GM12878 (cell line): ENCODE measurements around the gene NEGR1. TPM values are rescaled to one million over a fixed set of nuclear protein-coding genes. Genes with fewer than 3 reads are reported as not detected.

Experiments used
- ATAC-seq: fragments of 200-7000 bp; cut with Tn5 transposase; 3 replicates; pipeline ENCODE4 v1.9.1; 2020; ENCODE audit warnings: mild to moderate bottlenecking, moderate library complexity
- BruUV-seq: library from RNA; stranded (reverse); fragments of 400-500 nt; replicated peaks from 2 replicates; lab custom pipeline; 2021; lab: Mats Ljungman, UMichigan
- CTCF ChIA-PET: fragments of 300-600 bp; sonication (Branson Sonifier 250); formaldehyde crosslinking; extraction: SDS; loops from one replicate; lab custom pipeline; 2021; ENCODE audit warnings: inconsistent platforms; lab: Yijun Ruan, JAX
- POLR2A ChIA-PET: fragments of 350-600 bp; formaldehyde crosslinking; extraction: SDS; loops from one replicate; lab custom pipeline; 2021; ENCODE audit warnings: inconsistent platforms; lab: Charles Lee
- RAD21 ChIA-PET: fragments of 300-600 bp; sonication (Branson Sonifier 250); formaldehyde crosslinking; loops from one replicate; lab custom pipeline; 2023; ENCODE audit warnings: antibody characterized with exemption; ENCODE audit not compliant: unreplicated experiment; lab: Charles Lee
- SMC1A ChIA-PET: fragments of 300-600 bp; sonication (Branson Sonifier 250); formaldehyde crosslinking; loops from one replicate; lab custom pipeline; 2023; ENCODE audit not compliant: unreplicated experiment, uncharacterized antibody; lab: Charles Lee
- DNase-seq: peaks from one replicate; pipeline ENCODE4 v3.0.0-alpha.2; 2011; ENCODE audit warnings: low read depth, low spot score
- FAIRE-seq: peaks from 3 replicates; lab custom pipeline; 2011; peaks lifted over from hg19 to GRCh38; lab: Jason Lieb, UNC
- H2AFZ ChIP-seq: 2 replicates; pipeline ENCODE4 v1.6.0; 2011; ENCODE audit warnings: low read depth, low read length, control low read depth; ENCODE audit not compliant: control insufficient read depth
- H3K27ac ChIP-seq: 2 replicates; pipeline ENCODE4 v1.5.1; 2011; ENCODE audit warnings: control low read depth; ENCODE audit not compliant: control insufficient read depth, insufficient read depth
- H3K27me3 ChIP-seq, 2 experiments: replicated peaks in 1 of 2; 2 replicates each; pipeline versions ENCODE4 v1.6.0 to v1.6.1; 2011; ENCODE audit warnings: low read length in 1 of 2; ENCODE audit not compliant: control insufficient read depth in 2 of 2, insufficient read depth in 2 of 2
- H3K36me3 ChIP-seq, 2 experiments: 2 replicates each; pipeline ENCODE4 v1.5.1; 2011; ENCODE audit warnings: low read length in 1 of 2; ENCODE audit not compliant: control insufficient read depth in 2 of 2, insufficient read depth in 2 of 2
- H3K4me1 ChIP-seq: 2 replicates; pipeline ENCODE4 v1.6.1; 2011; ENCODE audit warnings: mild to moderate bottlenecking, low read length, moderate library complexity, mixed read lengths; ENCODE audit not compliant: control insufficient read depth, insufficient read depth
- H3K4me2 ChIP-seq: 2 replicates; pipeline ENCODE4 v1.6.0; 2011; ENCODE audit warnings: control low read depth; ENCODE audit not compliant: control insufficient read depth, insufficient read depth
- H3K4me3 ChIP-seq: fragments of 200-600 bp; sonication (generic); 2 replicates; pipeline ENCODE4 v1.5.1; 2016
- H3K79me2 ChIP-seq: 2 replicates; pipeline ENCODE4 v1.6.0; 2011; ENCODE audit warnings: low read length; ENCODE audit not compliant: control insufficient read depth, insufficient read depth
- H3K9ac ChIP-seq: 2 replicates; pipeline ENCODE4 v1.8.0; 2011; ENCODE audit warnings: low read length, control low read depth, mixed read lengths; ENCODE audit not compliant: control insufficient read depth, insufficient read depth
- H3K9me3 ChIP-seq: replicated peaks from 3 replicates; pipeline ENCODE4 v1.5.1; 2011; ENCODE audit warnings: mild to moderate bottlenecking, low read length; ENCODE audit not compliant: control insufficient read depth, insufficient read depth
- H4K20me1 ChIP-seq: 2 replicates; pipeline ENCODE4 v1.6.0; 2011; ENCODE audit not compliant: control insufficient read depth, insufficient read depth
- BMI1 ChIP-seq: fragments of 450-650 bp; IDR thresholded peaks from 2 replicates; pipeline ENCODE4 v1.6.1; 2016; ENCODE audit warnings: mild to moderate bottlenecking, moderate library complexity, borderline replicate concordance
- CBX3 ChIP-seq: fragments of 200-600 bp; sonication (generic); IDR thresholded peaks from 2 replicates; pipeline ENCODE4 v1.6.1; 2016; ENCODE audit warnings: low read depth, borderline replicate concordance
- FOS ChIP-seq: IDR thresholded peaks from 3 replicates; pipeline ENCODE4 v1.6.1; 2011; ENCODE audit warnings: borderline replicate concordance; ENCODE audit not compliant: insufficient read length; ENCODE audit errors: extremely low read depth
- NFXL1 ChIP-seq: fragments of 450-650 bp; IDR thresholded peaks from 2 replicates; pipeline ENCODE4 v1.6.1; 2017; ENCODE audit warnings: antibody characterized with exemption, mild to moderate bottlenecking, borderline replicate concordance
- NR2C1 ChIP-seq: fragments of 450-650 bp; IDR thresholded peaks from 2 replicates; pipeline ENCODE4 v1.6.1; 2017; ENCODE audit warnings: antibody characterized with exemption, mild to moderate bottlenecking, moderate library complexity
- NR2C2 ChIP-seq: IDR thresholded peaks from 2 replicates; pipeline ENCODE4 v1.6.1; 2011; ENCODE audit warnings: borderline replicate concordance, low read depth; ENCODE audit not compliant: control insufficient read depth, insufficient read length
- POLR2AphosphoS2 ChIP-seq: IDR thresholded peaks from 2 replicates; pipeline ENCODE4 v1.6.1; 2011; ENCODE audit warnings: low read depth, mild to moderate bottlenecking, low read length, improper control_type of control experiment, moderate library complexity
- POLR2AphosphoS5 ChIP-seq: IDR thresholded peaks from 2 replicates; pipeline ENCODE4 v1.6.1; 2011; ENCODE audit warnings: mild to moderate bottlenecking, low read length, inconsistent platforms
- RAD21 ChIP-seq: IDR thresholded peaks from 2 replicates; pipeline ENCODE4 v1.6.1; 2011; ENCODE audit warnings: mild to moderate bottlenecking, low read depth, low read length, moderate library complexity; ENCODE audit not compliant: insufficient read depth
- WRNIP1 ChIP-seq: IDR thresholded peaks from 2 replicates; pipeline ENCODE4 v1.6.1; 2011; ENCODE audit warnings: low read depth, low read length, improper control_type of control experiment, borderline replicate concordance
- ZNF217 ChIP-seq: fragments of 450-650 bp; IDR thresholded peaks from 2 replicates; pipeline ENCODE4 v1.6.1; 2017; ENCODE audit warnings: antibody characterized with exemption, mild to moderate bottlenecking
- WGBS: methylation state at CpG from one replicate; pipeline ENCODE4 v1.1.6; 2016; ENCODE audit warnings: low lambda C conversion rate; ENCODE audit not compliant: insufficient replicate concordance, insufficient coverage; ENCODE audit errors: missing lambda C conversion rate; 5-methylcytosine and 5-hydroxymethylcytosine counted together
- in situ Hi-C: fragments of 300-500 bp; cut with MboI; formaldehyde crosslinking; loops from 9 replicates; pipeline ENCODE4 v1.14.3; 2018; ENCODE audit warnings: mixed read lengths
- intact Hi-C: fragments of 100-400 bp; cut with micrococcal nuclease; formaldehyde crosslinking; loops from one replicate; pipeline ENCODE4 v1.14.2; 2022; ENCODE audit not compliant: unreplicated experiment
- polyA plus RNA-seq, 11 experiments: library from polyadenylated mRNA; depleted of rRNA in 4 of 11; unstranded in 6 of 11; stranded (reverse) in 5 of 11; fragments of >200 nt; fragmentation: Nextera tagmentation in 4 of 11; fragmentation: Illumina TruSeq in 1 of 11; extraction: Ambion mirVana in 4 of 11; extraction: Trizol in 1 of 11; gene quantifications; 1 replicate in 1 of 11; 2 replicates in 10 of 11; pipeline versions ENCODE4 v1.2.1 to v1.2.3, GENCODE V29; 2011 to 2016; ENCODE audit warnings: inconsistent platforms in 2 of 11, missing spikeins in 2 of 11, low read depth in 1 of 11
- total RNA-seq, 4 experiments: library from RNA; depleted of rRNA in 3 of 4; stranded (reverse); fragments of >200 nt in 3 of 4; fragmentation: Illumina TruSeq in 1 of 4; extraction: Trizol in 1 of 4; gene quantifications; 2 replicates each; pipeline versions ENCODE4 v1.2.1 to v1.2.3, GENCODE V29; 2013 to 2021
- TF ChIP-seq, protein P1 (sequence below): IDR thresholded peaks from 2 replicates; pipeline ENCODE4 v1.6.1; 2012; ENCODE audit warnings: mild to moderate bottlenecking, low read depth, low read length
- TF ChIP-seq, protein P2 (sequence below): fragments of 450-650 bp; IDR thresholded peaks from 2 replicates; pipeline ENCODE4 v1.6.1; 2018; ENCODE audit warnings: borderline replicate concordance, mild to moderate bottlenecking; ENCODE audit not compliant: partially characterized antibody

The NEGR1 gene
- total and polyA plus RNA-seq, 10 of the 15 experiments (the other 5 are each of a cell fraction or from before 2014, with no cell fraction given): under 0.01 to 0.03 (median 0.01) TPM; not detected in 7

GRCh38 chr1:71698186-71698585 lies 584.2 kb downstream of the NEGR1 start:
- in situ Hi-C loops (no loop called here), intact Hi-C loops (no loop called here)
- POLR2A ChIA-PET: no interaction called here
- Histone ChIP-seq H3K27me3 (no peaks in the 10 kb centered on the region), H2AFZ (no peak overlapping the region), H3K4me2 (no peak overlapping the region), H3K4me3 (no peak overlapping the region), H3K4me1 (no peaks in the 10 kb centered on the region), H3K9ac (no peak overlapping the region), H3K36me3 (no peaks in the 10 kb centered on the region), H3K79me2 (no peaks in the 10 kb centered on the region), H3K27ac (no peak overlapping the region), H3K9me3 (no peaks in the 10 kb centered on the region), H4K20me1 (no peaks in the 10 kb centered on the region)
- CTCF ChIA-PET: no interaction called here
- FAIRE-seq (no peak), DNase-seq (no peak), ATAC-seq (no peak)
- RAD21 ChIA-PET: no interaction called here
- TF ChIP-seq NR2C2: no peak
- BruUV-seq: no TSS peak
- 0% methylated on average over 1 of the region's 1 CpG for WGBS
- SMC1A ChIA-PET: no interaction called here

DNA sequence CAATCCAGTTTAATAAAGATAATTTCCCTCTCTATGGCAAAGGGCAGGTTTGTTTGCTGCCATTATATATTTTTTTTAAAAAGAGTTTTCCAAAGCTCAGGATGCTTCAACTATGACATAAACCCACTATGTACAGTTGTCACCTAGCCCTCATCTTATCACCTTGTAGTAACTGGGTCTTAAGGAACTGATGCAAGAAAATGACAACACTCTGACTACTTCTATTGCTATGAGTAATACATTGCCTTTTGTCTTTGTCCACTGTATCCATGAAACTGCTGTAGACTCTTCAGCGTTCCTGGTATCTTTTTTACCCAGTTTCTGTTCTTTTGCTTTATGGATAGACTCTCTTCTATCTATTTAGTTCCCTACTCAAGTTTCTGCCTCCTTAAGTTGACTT lies 586.5 kb downstream of the NEGR1 start:
- in situ Hi-C loops (no loop called here), intact Hi-C loops (no loop called here)
- ChIA-PET POLR2A (no interaction called here), SMC1A (no interaction called here), RAD21 (no interaction called here), CTCF (interaction anchor here (0.9 kb wide), 1 partner anchor 9 kb away, joined by 3 read pairs; no protein-coding TSS in a partner anchor)
- WGBS: 0% methylated on average over 1 of the region's 1 CpG
- Histone ChIP-seq H3K27me3 (no peaks in the 10 kb centered on the region), H3K36me3 (no peaks in the 10 kb centered on the region), H3K4me1 (no peaks in the 10 kb centered on the region), H4K20me1 (no peaks in the 10 kb centered on the region), H3K9me3 (no peaks in the 10 kb centered on the region), H3K27ac (no peak overlapping the region), H3K4me3 (no peak overlapping the region), H3K4me2 (no peak overlapping the region), H3K9ac (no peak overlapping the region), H2AFZ (no peak overlapping the region), H3K79me2 (no peaks in the 10 kb centered on the region)
- no peak for TF ChIP-seq RAD21
- TF ChIP-seq CBX3: no peak
- TF ChIP-seq, protein P1, sequence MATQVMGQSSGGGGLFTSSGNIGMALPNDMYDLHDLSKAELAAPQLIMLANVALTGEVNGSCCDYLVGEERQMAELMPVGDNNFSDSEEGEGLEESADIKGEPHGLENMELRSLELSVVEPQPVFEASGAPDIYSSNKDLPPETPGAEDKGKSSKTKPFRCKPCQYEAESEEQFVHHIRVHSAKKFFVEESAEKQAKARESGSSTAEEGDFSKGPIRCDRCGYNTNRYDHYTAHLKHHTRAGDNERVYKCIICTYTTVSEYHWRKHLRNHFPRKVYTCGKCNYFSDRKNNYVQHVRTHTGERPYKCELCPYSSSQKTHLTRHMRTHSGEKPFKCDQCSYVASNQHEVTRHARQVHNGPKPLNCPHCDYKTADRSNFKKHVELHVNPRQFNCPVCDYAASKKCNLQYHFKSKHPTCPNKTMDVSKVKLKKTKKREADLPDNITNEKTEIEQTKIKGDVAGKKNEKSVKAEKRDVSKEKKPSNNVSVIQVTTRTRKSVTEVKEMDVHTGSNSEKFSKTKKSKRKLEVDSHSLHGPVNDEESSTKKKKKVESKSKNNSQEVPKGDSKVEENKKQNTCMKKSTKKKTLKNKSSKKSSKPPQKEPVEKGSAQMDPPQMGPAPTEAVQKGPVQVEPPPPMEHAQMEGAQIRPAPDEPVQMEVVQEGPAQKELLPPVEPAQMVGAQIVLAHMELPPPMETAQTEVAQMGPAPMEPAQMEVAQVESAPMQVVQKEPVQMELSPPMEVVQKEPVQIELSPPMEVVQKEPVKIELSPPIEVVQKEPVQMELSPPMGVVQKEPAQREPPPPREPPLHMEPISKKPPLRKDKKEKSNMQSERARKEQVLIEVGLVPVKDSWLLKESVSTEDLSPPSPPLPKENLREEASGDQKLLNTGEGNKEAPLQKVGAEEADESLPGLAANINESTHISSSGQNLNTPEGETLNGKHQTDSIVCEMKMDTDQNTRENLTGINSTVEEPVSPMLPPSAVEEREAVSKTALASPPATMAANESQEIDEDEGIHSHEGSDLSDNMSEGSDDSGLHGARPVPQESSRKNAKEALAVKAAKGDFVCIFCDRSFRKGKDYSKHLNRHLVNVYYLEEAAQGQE: no peak
- TF ChIP-seq BMI1: no peak
- TF ChIP-seq WRNIP1: no peak
- TF ChIP-seq POLR2AphosphoS2: no peak
- TF ChIP-seq FOS: no peak
- TF ChIP-seq NFXL1: no peak
- no peak for TF ChIP-seq NR2C1
- TF ChIP-seq ZNF217: no peak
- TF ChIP-seq, protein P2, sequence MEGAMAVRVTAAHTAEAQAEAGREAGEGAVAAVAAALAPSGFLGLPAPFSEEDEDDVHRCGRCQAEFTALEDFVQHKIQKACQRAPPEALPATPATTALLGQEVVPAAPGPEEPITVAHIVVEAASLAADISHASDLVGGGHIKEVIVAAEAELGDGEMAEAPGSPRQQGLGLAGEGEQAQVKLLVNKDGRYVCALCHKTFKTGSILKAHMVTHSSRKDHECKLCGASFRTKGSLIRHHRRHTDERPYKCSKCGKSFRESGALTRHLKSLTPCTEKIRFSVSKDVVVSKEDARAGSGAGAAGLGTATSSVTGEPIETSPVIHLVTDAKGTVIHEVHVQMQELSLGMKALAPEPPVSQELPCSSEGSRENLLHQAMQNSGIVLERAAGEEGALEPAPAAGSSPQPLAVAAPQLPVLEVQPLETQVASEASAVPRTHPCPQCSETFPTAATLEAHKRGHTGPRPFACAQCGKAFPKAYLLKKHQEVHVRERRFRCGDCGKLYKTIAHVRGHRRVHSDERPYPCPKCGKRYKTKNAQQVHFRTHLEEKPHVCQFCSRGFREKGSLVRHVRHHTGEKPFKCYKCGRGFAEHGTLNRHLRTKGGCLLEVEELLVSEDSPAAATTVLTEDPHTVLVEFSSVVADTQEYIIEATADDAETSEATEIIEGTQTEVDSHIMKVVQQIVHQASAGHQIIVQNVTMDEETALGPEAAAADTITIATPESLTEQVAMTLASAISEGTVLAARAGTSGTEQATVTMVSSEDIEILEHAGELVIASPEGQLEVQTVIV: no peak
- no peak for TF ChIP-seq POLR2AphosphoS5
- ATAC-seq: no peak
- DNase-seq: no peak
- no peak for FAIRE-seq
- no TSS peak for BruUV-seq
